IMR-90 (cell line): Measurements from ENCODE around the gene NEURL2. TPM values are rescaled to one million over a fixed set of nuclear protein-coding genes. Genes with fewer than 3 reads are reported as not detected.

Experiments
- ATAC-seq: fragments of 200-7000 bp; cut with Tn5 transposase; 2 replicates; pipeline ENCODE4 v1.9.1; 2020; ENCODE audit warnings: low read depth, mild to moderate bottlenecking, moderate library complexity
- BruUV-seq: library from RNA; stranded (reverse); fragments of 400-500 nt; replicated peaks from 2 replicates; lab custom pipeline; 2021; lab: Mats Ljungman, UMichigan
- CTCF ChIA-PET: fragments of 300-600 bp; formaldehyde crosslinking; extraction: SDS; loops from one replicate; lab custom pipeline; 2021; ENCODE audit warnings: antibody characterized with exemption; lab: Yijun Ruan, JAX
- POLR2A ChIA-PET: fragments of 300-600 bp; sonication (Branson Sonifier 250); formaldehyde crosslinking; loops from one replicate; lab custom pipeline; 2022; ENCODE audit warnings: antibody characterized with exemption; ENCODE audit not compliant: unreplicated experiment; lab: Charles Lee
- DNase-seq: peaks from one replicate; pipeline ENCODE4 v3.0.0; 2013
- H2AFZ ChIP-seq: replicated peaks from 2 replicates; pipeline ENCODE3; 2013; ENCODE audit warnings: low read length, mild to moderate bottlenecking; ENCODE audit not compliant: poor library complexity
- H2AK5ac ChIP-seq: 2 replicates; pipeline ENCODE4 v1.6.1; 2013; ENCODE audit warnings: low read depth, low read length, inconsistent platforms
- H2AK9ac ChIP-seq: replicated peaks from 2 replicates; pipeline ENCODE3; 2013; ENCODE audit warnings: mild to moderate bottlenecking, low read depth, low read length, moderate library complexity; ENCODE audit not compliant: poor library complexity
- H2BK120ac ChIP-seq: 2 replicates; pipeline ENCODE4 v1.6.1; 2013; ENCODE audit warnings: low read depth, low read length, inconsistent platforms
- H2BK15ac ChIP-seq: 3 replicates; pipeline ENCODE4 v1.6.1; 2013; ENCODE audit warnings: low read depth, low read length, inconsistent platforms
- H2BK20ac ChIP-seq: 2 replicates; pipeline ENCODE4 v1.6.1; 2013; ENCODE audit warnings: low read depth, mild to moderate bottlenecking, inconsistent platforms, low read length, moderate library complexity
- H2BK5ac ChIP-seq: 2 replicates; pipeline ENCODE4 v1.6.1; 2013; ENCODE audit warnings: mild to moderate bottlenecking, low read depth, low read length, inconsistent platforms; ENCODE audit not compliant: poor library complexity, severe bottlenecking
- H3K14ac ChIP-seq: replicated peaks from 2 replicates; pipeline ENCODE4 v1.6.1; 2013; ENCODE audit warnings: low read depth, low read length, inconsistent platforms
- H3K18ac ChIP-seq: 2 replicates; pipeline ENCODE4 v1.6.1; 2013; ENCODE audit warnings: low read depth, low read length, control low read depth
- H3K23ac ChIP-seq: 2 replicates; pipeline ENCODE4 v1.6.1; 2013; ENCODE audit warnings: low read depth, low read length, inconsistent platforms
- H3K27ac ChIP-seq: 2 replicates; pipeline ENCODE4 v1.5.1; 2013; ENCODE audit warnings: mild to moderate bottlenecking, control low read depth, low read length; ENCODE audit not compliant: insufficient read depth
- H3K27me3 ChIP-seq: 2 replicates; pipeline ENCODE4 v1.6.1; 2013; ENCODE audit warnings: low read length; ENCODE audit not compliant: control insufficient read depth, insufficient read depth
- H3K36me3 ChIP-seq: 2 replicates; pipeline ENCODE4 v1.6.1; 2013; ENCODE audit warnings: low read length, mixed read lengths; ENCODE audit not compliant: control insufficient read depth, insufficient read depth
- H3K4ac ChIP-seq: 2 replicates; pipeline ENCODE4 v1.6.1; 2013; ENCODE audit warnings: low read depth, low read length, inconsistent platforms
- H3K4me1 ChIP-seq: 2 replicates; pipeline ENCODE4 v1.6.1; 2013; ENCODE audit warnings: low read length, mixed read lengths; ENCODE audit not compliant: control insufficient read depth, insufficient read depth
- H3K4me2 ChIP-seq: 2 replicates; pipeline ENCODE4 v1.6.1; 2013; ENCODE audit warnings: low read depth, mild to moderate bottlenecking, control low read depth, low read length, moderate library complexity
- H3K4me3 ChIP-seq: 2 replicates; pipeline ENCODE4 v1.5.1; 2013; ENCODE audit warnings: low read depth, mild to moderate bottlenecking, control low read depth, low read length, moderate library complexity; ENCODE audit not compliant: insufficient read depth
- H3K56ac ChIP-seq: 2 replicates; pipeline ENCODE4 v1.6.1; 2013; ENCODE audit warnings: low read length, inconsistent platforms; ENCODE audit not compliant: insufficient read depth; ENCODE audit errors: extremely low read depth
- H3K79me1 ChIP-seq, 2 experiments: 2 replicates each; pipeline ENCODE4 v1.6.1; 2013; ENCODE audit warnings: low read length in 2 of 2, inconsistent platforms in 1 of 2, low read depth in 1 of 2
- H3K9ac ChIP-seq: 2 replicates; pipeline ENCODE4 v1.6.1; 2013; ENCODE audit warnings: low read depth, low read length, control low read depth
- H3K9me1 ChIP-seq: 2 replicates; pipeline ENCODE4 v1.6.1; 2013; ENCODE audit warnings: low read length, inconsistent platforms; ENCODE audit not compliant: insufficient read depth
- H3K9me3 ChIP-seq: 2 replicates; pipeline ENCODE4 v1.6.1; 2013; ENCODE audit warnings: low read length; ENCODE audit not compliant: control insufficient read depth, insufficient read depth
- H4K20me1 ChIP-seq: 2 replicates; pipeline ENCODE4 v1.6.1; 2013; ENCODE audit warnings: low read length, inconsistent platforms; ENCODE audit not compliant: insufficient read depth
- H4K5ac ChIP-seq: 2 replicates; pipeline ENCODE4 v1.6.1; 2013; ENCODE audit warnings: mild to moderate bottlenecking, low read depth, low read length, control low read depth
- H4K8ac ChIP-seq, 2 experiments: 2 replicates each; pipeline ENCODE4 v1.6.1; 2013; ENCODE audit warnings: low read depth in 2 of 2, low read length in 2 of 2, control low read depth in 1 of 2, inconsistent platforms in 1 of 2
- H4K91ac ChIP-seq: 2 replicates; pipeline ENCODE4 v1.6.1; 2013; ENCODE audit warnings: low read depth, low read length, inconsistent platforms; ENCODE audit not compliant: insufficient read depth
- CEBPB ChIP-seq: IDR thresholded peaks from 2 replicates; pipeline ENCODE4 v1.6.1; 2012; ENCODE audit warnings: low read depth, low read length, improper control_type of control experiment
- MAFK ChIP-seq: IDR thresholded peaks from 2 replicates; pipeline ENCODE4 v1.6.1; 2012; ENCODE audit warnings: low read depth, low read length, improper control_type of control experiment
- MAZ ChIP-seq: IDR thresholded peaks from 2 replicates; pipeline ENCODE4 v1.6.1; 2012; ENCODE audit warnings: low read depth, mild to moderate bottlenecking, low read length, improper control_type of control experiment, moderate library complexity, borderline replicate concordance
- MXI1 ChIP-seq: IDR thresholded peaks from 2 replicates; pipeline ENCODE4 v1.6.1; 2012; ENCODE audit warnings: low read depth, mild to moderate bottlenecking, low read length, moderate library complexity, borderline replicate concordance
- NFE2L2 ChIP-seq: fragments of 150-350 bp; IDR thresholded peaks from 2 replicates; pipeline ENCODE4 v1.6.1; 2016; ENCODE audit warnings: low read depth, mild to moderate bottlenecking, low read length
- POLR2A ChIP-seq: IDR thresholded peaks from 2 replicates; pipeline ENCODE4 v1.6.1; 2012; ENCODE audit warnings: mild to moderate bottlenecking, low read depth, low read length
- RAD21 ChIP-seq: IDR thresholded peaks from 2 replicates; pipeline ENCODE4 v1.6.1; 2012; ENCODE audit warnings: low read length, improper control_type of control experiment
- SMC3 ChIP-seq: fragments of 150-350 bp; IDR thresholded peaks from 2 replicates; pipeline ENCODE4 v1.6.1; 2016; ENCODE audit warnings: low read depth, mild to moderate bottlenecking, antibody characterized with exemption, low read length, moderate library complexity
- USF2 ChIP-seq: fragments of 150-350 bp; IDR thresholded peaks from 2 replicates; pipeline ENCODE4 v1.6.1; 2017; ENCODE audit warnings: mild to moderate bottlenecking, antibody characterized with exemption, low read length, low read depth
- WGBS, 2 experiments: methylation state at CpG; one replicate each; pipeline versions ENCODE4 v1.1.5 to v1.1.7; 2013; ENCODE audit warnings: missing lambda C conversion rate in 2 of 2; ENCODE audit not compliant: insufficient read length in 1 of 2; ENCODE audit errors: extremely low coverage in 2 of 2; 5-methylcytosine and 5-hydroxymethylcytosine counted together
- dilution Hi-C: fragments of 300-500 bp; cut with HindIII; formaldehyde crosslinking; loops from one replicate; pipeline ENCODE4 v1.14.3; 2018; ENCODE audit warnings: low sequenced_read_pairs; ENCODE audit not compliant: unreplicated experiment
- in situ Hi-C: fragments of 300-500 bp; cut with MboI; formaldehyde crosslinking; loops from 3 replicates; pipeline ENCODE4 v1.14.3; 2019; ENCODE audit warnings: low sequenced_read_pairs, inconsistent platforms, mixed read lengths
- intact Hi-C: fragments of 100-400 bp; cut with micrococcal nuclease; formaldehyde crosslinking; loops from 2 replicates; pipeline ENCODE4 v1.10.0; 2022
- polyA plus RNA-seq, 3 experiments: library from polyadenylated mRNA; depleted of rRNA; stranded (reverse); fragments of >200 nt; gene quantifications; 2 replicates each; pipeline ENCODE4 v1.2.3, GENCODE V29; 2012; ENCODE audit warnings: low replicate concordance in 1 of 3
- total RNA-seq: library from RNA; depleted of rRNA; stranded (reverse); fragments of >200 nt; gene quantifications from 2 replicates; pipeline ENCODE4 v1.2.3, GENCODE V29; 2012; rRNA removed

NEURL2 gene
- total and polyA plus RNA-seq, 2 of the 4 experiments (the other 2 are of a cell fraction): 1.1 to 2.5 TPM

- no peak overlapping the region for H3K4ac ChIP-seq
- WGBS, 2 experiments: 95% methylated on average over 20 of the region's 25 CpGs; no CpG with 5 or more reads in 1 of the 2 experiments
- no peak overlapping the region for H3K27ac ChIP-seq
- H2BK5ac ChIP-seq: no peak overlapping the region
- H4K91ac ChIP-seq: no peak overlapping the region
- intact Hi-C loops: no loop called here
- H3K56ac ChIP-seq: no peak overlapping the region
- in situ Hi-C loops: no loop called here
- no peak overlapping the region for H3K14ac ChIP-seq
- H2BK20ac ChIP-seq: no peak overlapping the region
- ChIA-PET CTCF (no interaction called here), POLR2A (no interaction called here)
- no peak overlapping the region for H3K18ac ChIP-seq
- H3K4me2 ChIP-seq: no peak overlapping the region
- H3K79me1 ChIP-seq: peaks cover 11 to 24% of the 10 kb centered on the region in 2 experiments
- no TSS peak for BruUV-seq
- H3K27me3 ChIP-seq: no peaks in the 10 kb centered on the region
- dilution Hi-C loops: no loop called here
- no peak overlapping the region for H3K23ac ChIP-seq
- H4K5ac ChIP-seq: no peak overlapping the region
- peaks cover 19% of the 10 kb centered on the region for H3K9me1 ChIP-seq
- H2BK15ac ChIP-seq: no peak overlapping the region
- no peak overlapping the region for H2AFZ ChIP-seq
- peaks cover 4% of the 10 kb centered on the region for H3K4me1 ChIP-seq
- H3K36me3 ChIP-seq: peaks cover 57% of the 10 kb centered on the region
- ATAC-seq (no peak), DNase-seq (no peak)
- no peak overlapping the region for H3K9ac ChIP-seq
- H2AK5ac ChIP-seq: no peak overlapping the region
- no peaks in the 10 kb centered on the region for H3K9me3 ChIP-seq
- H2BK120ac ChIP-seq: no peak overlapping the region
- H4K8ac ChIP-seq: no peak overlapping the region
- no peak overlapping the region for H3K4me3 ChIP-seq
- peak overlapping the region; percentile 13 for H2AK9ac ChIP-seq
- peaks cover 5% of the 10 kb centered on the region for H4K20me1 ChIP-seq
- TF ChIP-seq NFE2L2 (no peak), POLR2A (no peak), MAFK (no peak), SMC3 (no peak), MXI1 (no peak), USF2 (no peak), CEBPB (no peak), MAZ (no peak), RAD21 (no peak)
Measured at GRCh38 chr20:45840700-45841198, 50.3 kb downstream of the NEURL2 start.

Other genes with a start within 250 kb of the NEURL2 start
- not detected in 2 replicates for gene WFDC11, start 221.0 kb downstream of the NEURL2 start, total RNA-seq
- gene WFDC11, start 221.0 kb downstream of the NEURL2 start, polyA plus RNA-seq (2012; rRNA removed): not detected in 2 replicates
- not detected in 2 replicates for gene WFDC13, start 189.2 kb downstream of the NEURL2 start, total RNA-seq
- not detected in 2 replicates for gene WFDC13, start 189.2 kb downstream of the NEURL2 start, polyA plus RNA-seq (2012; rRNA removed)
- gene WFDC10B, start 186.2 kb downstream of the NEURL2 start, total RNA-seq: not detected in 2 replicates
- gene WFDC10B, start 186.2 kb downstream of the NEURL2 start, polyA plus RNA-seq (2012; rRNA removed): not detected in 2 replicates
- not detected in 2 replicates for gene SPINT4, start 168.9 kb downstream of the NEURL2 start, total RNA-seq
- gene SPINT4, start 168.9 kb downstream of the NEURL2 start, polyA plus RNA-seq (2012; rRNA removed): not detected in 2 replicates
- gene WFDC3, start 99.3 kb downstream of the NEURL2 start, total RNA-seq: 0.18 TPM in 1 of 2 replicates, not detected in the other
- gene WFDC3, start 99.3 kb downstream of the NEURL2 start, polyA plus RNA-seq (2012; rRNA removed): 0.87 and 1.4 TPM in 2 replicates
- 17.8 and 19.4 TPM in 2 replicates for gene DNTTIP1, start 99.3 kb downstream of the NEURL2 start, total RNA-seq
- 51.0 and 53.7 TPM in 2 replicates for gene DNTTIP1, start 99.3 kb downstream of the NEURL2 start, polyA plus RNA-seq (2012; rRNA removed)
- 43.4 and 43.6 TPM in 2 replicates for gene UBE2C, start 78.6 kb downstream of the NEURL2 start, total RNA-seq
- 120 and 124 TPM in 2 replicates for gene UBE2C, start 78.6 kb downstream of the NEURL2 start, polyA plus RNA-seq (2012; rRNA removed)
- gene TNNC2, start 63.9 kb downstream of the NEURL2 start, total RNA-seq: 0.28 TPM in 1 of 2 replicates, not detected in the other
- gene TNNC2, start 63.9 kb downstream of the NEURL2 start, polyA plus RNA-seq (2012; rRNA removed): 0.46 and 0.53 TPM in 2 replicates
- 10.0 and 11.1 TPM in 2 replicates for gene SNX21, start 57.4 kb downstream of the NEURL2 start, total RNA-seq
- 17.9 and 19.2 TPM in 2 replicates for gene SNX21, start 57.4 kb downstream of the NEURL2 start, polyA plus RNA-seq (2012; rRNA removed)
- gene ACOT8, start 33.8 kb downstream of the NEURL2 start, total RNA-seq: 27.8 and 29.8 TPM in 2 replicates
- gene ACOT8, start 33.8 kb downstream of the NEURL2 start, polyA plus RNA-seq (2012; rRNA removed): 47.5 and 54.3 TPM in 2 replicates
- 8.1 and 8.6 TPM in 2 replicates for gene ZSWIM3, start 33.6 kb downstream of the NEURL2 start, total RNA-seq
- gene ZSWIM3, start 33.6 kb downstream of the NEURL2 start, polyA plus RNA-seq (2012; rRNA removed): 2.8 and 3.3 TPM in 2 replicates
- 7.8 and 10.0 TPM in 2 replicates for gene ZSWIM1, start 10.0 kb downstream of the NEURL2 start, total RNA-seq
- gene ZSWIM1, start 10.0 kb downstream of the NEURL2 start, polyA plus RNA-seq (2012; rRNA removed): 4.2 and 4.6 TPM in 2 replicates
- 0.18 TPM in 1 of 2 replicates, not detected in the other for gene SPATA25, start 3.6 kb downstream of the NEURL2 start, total RNA-seq
- gene SPATA25, start 3.6 kb downstream of the NEURL2 start, polyA plus RNA-seq (2012; rRNA removed): 0.36 and 1.0 TPM in 2 replicates
- 19.0 and 30.3 TPM in 2 replicates for gene CTSA, start 127 bp upstream of the NEURL2 start, total RNA-seq
- gene CTSA, start 127 bp upstream of the NEURL2 start, polyA plus RNA-seq (2012; rRNA removed): 290 and 312 TPM in 2 replicates
- 5.0 and 5.4 TPM in 2 replicates for gene PLTP, start 20.9 kb upstream of the NEURL2 start, total RNA-seq
- 53.5 and 55.8 TPM in 2 replicates for gene PLTP, start 20.9 kb upstream of the NEURL2 start, polyA plus RNA-seq (2012; rRNA removed)
- gene PCIF1, start 43.5 kb upstream of the NEURL2 start, total RNA-seq: 5.4 and 6.1 TPM in 2 replicates
- 17.8 and 18.3 TPM in 2 replicates for gene PCIF1, start 43.5 kb upstream of the NEURL2 start, polyA plus RNA-seq (2012; rRNA removed)
- gene ZNF335, start 81.0 kb upstream of the NEURL2 start, total RNA-seq: 11.8 and 12.5 TPM in 2 replicates
- 17.8 and 20.2 TPM in 2 replicates for gene ZNF335, start 81.0 kb upstream of the NEURL2 start, polyA plus RNA-seq (2012; rRNA removed)
- gene MMP9, start 117.7 kb upstream of the NEURL2 start, total RNA-seq: under 0.01 TPM in 2 replicates
- gene MMP9, start 117.7 kb upstream of the NEURL2 start, polyA plus RNA-seq (2012; rRNA removed): 0.16 and 0.17 TPM in 2 replicates
- not detected in 2 replicates for gene SLC12A5, start 138.0 kb upstream of the NEURL2 start, total RNA-seq
- 2.2 and 3.4 TPM in 2 replicates for gene SLC12A5, start 138.0 kb upstream of the NEURL2 start, polyA plus RNA-seq (2012; rRNA removed)
- gene NCOA5, start 198.8 kb upstream of the NEURL2 start, total RNA-seq: 20.6 and 22.5 TPM in 2 replicates
- gene NCOA5, start 198.8 kb upstream of the NEURL2 start, polyA plus RNA-seq (2012; rRNA removed): 17.0 and 17.4 TPM in 2 replicates
- 0.28 and 0.36 TPM in 2 replicates for gene CD40, start 227.1 kb upstream of the NEURL2 start, total RNA-seq
- gene CD40, start 227.1 kb upstream of the NEURL2 start, polyA plus RNA-seq (2012; rRNA removed): 0.52 and 0.92 TPM in 2 replicates